Prostate gland (tissue), 2 donors: ENCODE measurements around the gene XRCC3.

Experiments used
- POLR2A ChIP-seq: fragments of 450-650 bp; IDR thresholded peaks from one replicate; pipeline ENCODE4 v1.6.1; 2016; ENCODE audit warnings: antibody characterized with exemption, mild to moderate bottlenecking
- POLR2AphosphoS5 ChIP-seq: sonication (generic); formaldehyde crosslinking; IDR thresholded peaks from one replicate; pipeline ENCODE4 v1.6.1; 2017; ENCODE audit warnings: antibody characterized with exemption
- TF ChIP-seq, protein P1 (sequence below), 4 experiments: fragments of 200-600 bp in 2 of 4; fragments of 450-650 bp in 2 of 4; sonication (generic) in 2 of 4; IDR thresholded peaks; 1 replicate in 3 of 4; 2 replicates in 1 of 4; pipeline ENCODE4 v1.5.1; 2016 to 2019; ENCODE audit warnings: antibody characterized with exemption in 4 of 4, mild to moderate bottlenecking in 2 of 4, moderate library complexity in 2 of 4

DNA sequence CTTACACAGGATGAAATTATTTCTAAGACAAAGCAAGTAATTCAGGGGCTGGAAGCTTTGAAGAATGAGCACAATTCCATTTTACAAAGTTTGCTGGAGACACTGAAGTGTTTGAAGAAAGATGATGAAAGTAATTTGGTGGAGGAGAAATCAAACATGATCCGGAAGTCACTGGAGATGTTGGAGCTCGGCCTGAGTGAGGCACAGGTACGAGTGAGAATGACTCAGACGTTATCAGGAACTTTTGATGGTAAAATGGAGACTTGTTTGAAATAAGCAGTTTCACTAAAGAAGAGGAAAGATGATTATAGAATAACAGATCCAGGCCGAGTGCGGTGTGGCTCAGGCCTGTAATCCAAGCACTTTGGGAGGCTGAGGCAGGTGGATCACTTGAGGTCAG lies 60.6 kb downstream of the XRCC3 start:
- TF ChIP-seq, protein P1, sequence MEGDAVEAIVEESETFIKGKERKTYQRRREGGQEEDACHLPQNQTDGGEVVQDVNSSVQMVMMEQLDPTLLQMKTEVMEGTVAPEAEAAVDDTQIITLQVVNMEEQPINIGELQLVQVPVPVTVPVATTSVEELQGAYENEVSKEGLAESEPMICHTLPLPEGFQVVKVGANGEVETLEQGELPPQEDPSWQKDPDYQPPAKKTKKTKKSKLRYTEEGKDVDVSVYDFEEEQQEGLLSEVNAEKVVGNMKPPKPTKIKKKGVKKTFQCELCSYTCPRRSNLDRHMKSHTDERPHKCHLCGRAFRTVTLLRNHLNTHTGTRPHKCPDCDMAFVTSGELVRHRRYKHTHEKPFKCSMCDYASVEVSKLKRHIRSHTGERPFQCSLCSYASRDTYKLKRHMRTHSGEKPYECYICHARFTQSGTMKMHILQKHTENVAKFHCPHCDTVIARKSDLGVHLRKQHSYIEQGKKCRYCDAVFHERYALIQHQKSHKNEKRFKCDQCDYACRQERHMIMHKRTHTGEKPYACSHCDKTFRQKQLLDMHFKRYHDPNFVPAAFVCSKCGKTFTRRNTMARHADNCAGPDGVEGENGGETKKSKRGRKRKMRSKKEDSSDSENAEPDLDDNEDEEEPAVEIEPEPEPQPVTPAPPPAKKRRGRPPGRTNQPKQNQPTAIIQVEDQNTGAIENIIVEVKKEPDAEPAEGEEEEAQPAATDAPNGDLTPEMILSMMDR (IDR thresholded peaks at IDR 0.05) = no peak
- no peak for TF ChIP-seq POLR2AphosphoS5
- no peak for TF ChIP-seq POLR2A
